ENCODE results near the gene COLEC11. TPM values are rescaled to one million over a fixed set of nuclear protein-coding genes. Genes with fewer than 3 reads are reported as not detected.
A peak's percentile ranks its signal among the peaks of the same experiment; 100 is the strongest.

The COLEC11 gene
- total and polyA plus RNA-seq, 10 of the 15 experiments (the other 5 are each of a cell fraction or from before 2014, with no cell fraction given), result 0.08 to 0.74 (median 0.14) TPM; not detected in 4

DNA sequence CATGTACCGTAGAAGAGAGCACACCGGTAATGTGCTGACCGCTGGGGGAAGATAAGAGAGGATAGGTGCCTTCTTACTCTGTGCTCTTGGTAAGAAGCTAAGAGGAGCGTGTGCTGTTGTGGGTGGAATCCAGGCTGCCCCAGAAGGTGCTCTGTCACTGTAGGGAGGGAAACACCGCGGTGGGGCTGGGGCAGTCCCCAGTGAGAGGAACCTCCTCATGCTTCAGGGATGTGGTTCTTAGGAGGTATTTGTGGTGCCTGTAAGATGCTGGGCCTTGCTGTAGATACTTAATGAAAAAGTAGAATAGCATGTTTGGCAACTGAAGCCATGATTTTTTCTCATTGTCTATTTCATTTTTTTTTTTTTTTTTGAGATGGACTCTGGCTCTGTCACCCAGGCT is 1.1 kb downstream of the COLEC11 start (continued):
- no peak for TF ChIP-seq CHD1 (IDR thresholded peaks at IDR 0.05; ENCODE audit: low read depth, low read length)
- peak; percentile 29; the same call in 1 of the 2 replicates for TF ChIP-seq SPI1 (IDR thresholded peaks at IDR 0.05; ENCODE audit: borderline replicate concordance, insufficient read depth, low read depth, low read length)
- TF ChIP-seq, protein P1, sequence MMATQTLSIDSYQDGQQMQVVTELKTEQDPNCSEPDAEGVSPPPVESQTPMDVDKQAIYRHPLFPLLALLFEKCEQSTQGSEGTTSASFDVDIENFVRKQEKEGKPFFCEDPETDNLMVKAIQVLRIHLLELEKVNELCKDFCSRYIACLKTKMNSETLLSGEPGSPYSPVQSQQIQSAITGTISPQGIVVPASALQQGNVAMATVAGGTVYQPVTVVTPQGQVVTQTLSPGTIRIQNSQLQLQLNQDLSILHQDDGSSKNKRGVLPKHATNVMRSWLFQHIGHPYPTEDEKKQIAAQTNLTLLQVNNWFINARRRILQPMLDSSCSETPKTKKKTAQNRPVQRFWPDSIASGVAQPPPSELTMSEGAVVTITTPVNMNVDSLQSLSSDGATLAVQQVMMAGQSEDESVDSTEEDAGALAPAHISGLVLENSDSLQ (IDR thresholded peaks at IDR 0.05), result peak; percentile 26; the same call in 1 of the 2 replicates
- TF ChIP-seq ZNF217 (IDR thresholded peaks at IDR 0.05), result no peak
- TF ChIP-seq ATF2 (IDR thresholded peaks at IDR 0.05; ENCODE audit: low read length), result no peak
- no peak for TF ChIP-seq NR2C2 (IDR thresholded peaks at IDR 0.05; ENCODE audit: borderline replicate concordance, control insufficient read depth, insufficient read length, low read depth)
- no peak for TF ChIP-seq HDAC6 (IDR thresholded peaks at IDR 0.05; ENCODE audit: unreplicated experiment)
- no peak for TF ChIP-seq SUZ12 (IDR thresholded peaks at IDR 0.05; ENCODE audit: unreplicated experiment)
- peak; percentile 8; the same call in 1 of the 2 replicates for TF ChIP-seq RAD21 (IDR thresholded peaks at IDR 0.05; ENCODE audit: insufficient read depth, low read depth, low read length)
- TF ChIP-seq NFIC (IDR thresholded peaks at IDR 0.05; ENCODE audit: low read depth, low read length), result no peak
- no peak for TF ChIP-seq RFX5 (IDR thresholded peaks at IDR 0.05; ENCODE audit: low read depth, low read length)
- no peak for TF ChIP-seq SIN3A (IDR thresholded peaks at IDR 0.05; ENCODE audit: low read depth, low read length)
- peak in 1 of 2 experiments; percentile 29; a peak in 1 of 4 replicates for TF ChIP-seq EP300 (IDR thresholded peaks at IDR 0.05; ENCODE audit: borderline replicate concordance in 1 of 2, control insufficient read depth in 1 of 2, low read depth in 2 of 2, low read length in 2 of 2)
- no peak for TF ChIP-seq CBX3 (IDR thresholded peaks at IDR 0.05; ENCODE audit: borderline replicate concordance, low read depth)
- TF ChIP-seq TCF12 (IDR thresholded peaks at IDR 0.05; ENCODE audit: low read depth, low read length), result no peak
- TF ChIP-seq TARDBP (IDR thresholded peaks at IDR 0.05; ENCODE audit: borderline replicate concordance), result no peak
- TF ChIP-seq MTA2 (IDR thresholded peaks at IDR 0.05; ENCODE audit: low read depth), result no peak
- TF ChIP-seq BCL11A (IDR thresholded peaks at IDR 0.05; ENCODE audit: low read depth, low read length), result peak; percentile 42; the same call in 1 of the 2 replicates
- no peak for TF ChIP-seq SIX5 (IDR thresholded peaks at IDR 0.05; ENCODE audit: low read depth, low read length, severe bottlenecking)
- TF ChIP-seq, protein P2, sequence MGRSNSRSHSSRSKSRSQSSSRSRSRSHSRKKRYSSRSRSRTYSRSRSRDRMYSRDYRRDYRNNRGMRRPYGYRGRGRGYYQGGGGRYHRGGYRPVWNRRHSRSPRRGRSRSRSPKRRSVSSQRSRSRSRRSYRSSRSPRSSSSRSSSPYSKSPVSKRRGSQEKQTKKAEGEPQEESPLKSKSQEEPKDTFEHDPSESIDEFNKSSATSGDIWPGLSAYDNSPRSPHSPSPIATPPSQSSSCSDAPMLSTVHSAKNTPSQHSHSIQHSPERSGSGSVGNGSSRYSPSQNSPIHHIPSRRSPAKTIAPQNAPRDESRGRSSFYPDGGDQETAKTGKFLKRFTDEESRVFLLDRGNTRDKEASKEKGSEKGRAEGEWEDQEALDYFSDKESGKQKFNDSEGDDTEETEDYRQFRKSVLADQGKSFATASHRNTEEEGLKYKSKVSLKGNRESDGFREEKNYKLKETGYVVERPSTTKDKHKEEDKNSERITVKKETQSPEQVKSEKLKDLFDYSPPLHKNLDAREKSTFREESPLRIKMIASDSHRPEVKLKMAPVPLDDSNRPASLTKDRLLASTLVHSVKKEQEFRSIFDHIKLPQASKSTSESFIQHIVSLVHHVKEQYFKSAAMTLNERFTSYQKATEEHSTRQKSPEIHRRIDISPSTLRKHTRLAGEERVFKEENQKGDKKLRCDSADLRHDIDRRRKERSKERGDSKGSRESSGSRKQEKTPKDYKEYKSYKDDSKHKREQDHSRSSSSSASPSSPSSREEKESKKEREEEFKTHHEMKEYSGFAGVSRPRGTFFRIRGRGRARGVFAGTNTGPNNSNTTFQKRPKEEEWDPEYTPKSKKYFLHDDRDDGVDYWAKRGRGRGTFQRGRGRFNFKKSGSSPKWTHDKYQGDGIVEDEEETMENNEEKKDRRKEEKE (IDR thresholded peaks at IDR 0.05), result no peak
- TF ChIP-seq ZNF24 (IDR thresholded peaks at IDR 0.05), result no peak
- TF ChIP-seq POLR2A (IDR thresholded peaks at IDR 0.05; ENCODE audit: low read depth, low read length), result no peak
- TF ChIP-seq, protein P3, sequence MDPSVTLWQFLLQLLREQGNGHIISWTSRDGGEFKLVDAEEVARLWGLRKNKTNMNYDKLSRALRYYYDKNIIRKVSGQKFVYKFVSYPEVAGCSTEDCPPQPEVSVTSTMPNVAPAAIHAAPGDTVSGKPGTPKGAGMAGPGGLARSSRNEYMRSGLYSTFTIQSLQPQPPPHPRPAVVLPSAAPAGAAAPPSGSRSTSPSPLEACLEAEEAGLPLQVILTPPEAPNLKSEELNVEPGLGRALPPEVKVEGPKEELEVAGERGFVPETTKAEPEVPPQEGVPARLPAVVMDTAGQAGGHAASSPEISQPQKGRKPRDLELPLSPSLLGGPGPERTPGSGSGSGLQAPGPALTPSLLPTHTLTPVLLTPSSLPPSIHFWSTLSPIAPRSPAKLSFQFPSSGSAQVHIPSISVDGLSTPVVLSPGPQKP (IDR thresholded peaks at IDR 0.05; ENCODE audit: low read depth, low read length), result no peak
- TF ChIP-seq NFXL1 (IDR thresholded peaks at IDR 0.05; ENCODE audit: borderline replicate concordance), result no peak
- TF ChIP-seq MEF2B (IDR thresholded peaks at IDR 0.05; ENCODE audit: partially characterized antibody, poor library complexity, severe bottlenecking), result peak; percentile 37
- TF ChIP-seq BMI1 (IDR thresholded peaks at IDR 0.05; ENCODE audit: borderline replicate concordance), result no peak
- TF ChIP-seq GATAD2B (conservative IDR thresholded peaks at IDR 0.05; ENCODE audit: low read depth), result no peak

Data from GM12878 (cell line).